ENCODE data around the gene LAP3.
"Not testable (repeated sequence)": the region's sequence is repeated elsewhere in the genome, so short reads cannot be mapped to it uniquely, and the experiment has no call there.

LAP3 gene

DNA sequence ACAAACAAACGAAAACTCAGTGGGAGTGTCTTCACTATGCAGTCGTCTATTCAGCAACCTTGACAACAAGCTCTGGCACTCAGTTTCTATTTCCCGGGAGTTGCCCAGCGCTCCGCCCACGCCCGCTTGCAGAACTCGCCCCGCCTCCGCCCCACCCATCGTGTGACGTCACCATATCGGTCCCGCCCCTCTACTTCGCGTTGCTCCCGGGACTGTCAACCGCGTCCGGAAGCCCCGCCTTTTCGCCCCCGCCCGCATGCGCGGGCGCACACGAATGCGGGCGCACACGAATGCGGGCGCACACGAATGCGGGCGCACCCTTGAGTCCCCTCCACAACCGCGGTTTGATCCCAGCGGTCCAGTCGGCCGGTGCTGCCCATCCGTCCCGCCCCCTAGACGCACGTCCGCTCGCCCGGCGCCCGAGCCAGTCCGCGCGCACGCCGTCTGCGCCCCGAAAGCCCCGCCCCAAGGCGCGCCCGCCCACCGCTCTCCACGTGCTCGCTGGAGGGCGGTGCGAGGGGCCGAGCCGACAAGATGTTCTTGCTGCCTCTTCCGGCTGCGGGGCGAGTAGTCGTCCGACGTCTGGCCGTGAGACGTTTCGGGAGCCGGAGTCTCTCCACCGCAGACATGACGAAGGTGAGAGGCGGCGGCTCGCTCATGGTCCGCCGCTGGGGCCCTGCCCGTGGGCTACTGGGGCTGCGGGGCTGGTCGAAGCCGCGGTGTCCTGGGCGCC, at the start of gene LAP3:
Gene LAP3 (plus strand): TSS at position 267 of the 733 bp plus-strand sequence. CDS start 268 bp downstream, at position 535.
- DNase-seq (ENCODE audit: low read depth): peak; percentile 98

- no peak for DNase-seq (ENCODE audit: low read depth)
These were observed 48.3 kb upstream of the LAP3 start for GRCh38 chr4:17528551-17529165.

GRCh38 chr4:17531538-17532285, 45.3 kb upstream of the LAP3 start:
- DNase-seq (ENCODE audit: low read depth): no peak

DNA sequence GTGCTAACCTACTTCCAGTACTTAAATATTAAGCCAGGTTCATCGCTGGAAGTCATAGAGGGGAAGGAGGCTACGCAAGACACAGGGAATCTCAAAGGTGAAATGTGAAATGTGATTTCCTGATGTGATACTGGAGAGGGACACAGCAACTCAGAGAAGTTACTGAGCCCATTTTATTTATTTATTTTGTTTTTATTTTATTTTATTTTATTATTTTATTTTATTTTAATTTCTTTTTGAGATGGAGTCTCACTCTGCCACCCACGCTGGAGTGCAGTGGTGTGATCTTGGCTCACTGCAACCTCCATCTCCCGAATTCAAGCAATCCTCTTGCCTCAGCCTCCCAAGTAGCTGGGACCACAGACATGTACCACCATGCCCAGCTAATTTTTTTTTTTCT, 42.3 kb upstream of the LAP3 start:
- no peak for DNase-seq (ENCODE audit: low read depth)

DNA sequence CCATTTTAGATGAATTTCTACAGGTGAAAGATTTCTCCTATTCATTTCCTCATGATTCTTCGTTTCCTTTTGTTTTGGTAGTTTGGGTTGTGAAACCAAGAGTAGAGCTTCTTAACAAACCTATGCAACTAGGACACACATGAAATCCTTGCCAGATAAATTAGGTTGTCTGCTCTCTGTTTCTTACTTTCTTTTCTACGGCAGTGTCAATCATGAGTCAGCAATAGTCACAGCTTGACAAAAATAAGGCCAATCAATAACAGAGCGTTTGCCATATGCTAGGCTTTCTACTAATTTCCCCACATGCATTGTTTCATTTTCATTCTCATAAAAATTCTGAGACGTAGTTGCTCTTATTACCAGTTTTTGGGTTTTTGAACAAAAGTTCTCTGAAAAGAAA, 41.8 kb upstream of the LAP3 start:
- DNase-seq (ENCODE audit: low read depth): no peak

DNA sequence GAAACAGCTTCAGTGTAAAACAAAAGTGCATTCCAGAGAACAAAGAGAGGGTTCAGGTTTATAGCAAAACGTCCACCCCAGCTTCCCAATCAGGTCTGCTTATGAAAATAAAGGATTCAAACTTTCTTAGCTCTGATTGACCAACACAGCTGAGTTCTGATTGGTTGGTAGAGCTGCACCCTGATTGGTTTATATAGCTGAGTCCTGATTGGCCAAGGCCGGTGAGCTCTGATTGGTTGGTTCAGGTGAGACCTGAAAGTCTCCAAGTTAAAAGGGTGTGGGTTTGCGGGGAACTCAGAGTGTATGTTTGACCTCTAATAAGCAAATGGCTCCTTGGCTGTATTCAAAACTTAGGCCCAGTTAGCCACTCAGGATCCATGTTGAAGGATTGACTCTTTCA, 41.1 kb upstream of the LAP3 start:
- no peak for DNase-seq (ENCODE audit: low read depth)

DNA sequence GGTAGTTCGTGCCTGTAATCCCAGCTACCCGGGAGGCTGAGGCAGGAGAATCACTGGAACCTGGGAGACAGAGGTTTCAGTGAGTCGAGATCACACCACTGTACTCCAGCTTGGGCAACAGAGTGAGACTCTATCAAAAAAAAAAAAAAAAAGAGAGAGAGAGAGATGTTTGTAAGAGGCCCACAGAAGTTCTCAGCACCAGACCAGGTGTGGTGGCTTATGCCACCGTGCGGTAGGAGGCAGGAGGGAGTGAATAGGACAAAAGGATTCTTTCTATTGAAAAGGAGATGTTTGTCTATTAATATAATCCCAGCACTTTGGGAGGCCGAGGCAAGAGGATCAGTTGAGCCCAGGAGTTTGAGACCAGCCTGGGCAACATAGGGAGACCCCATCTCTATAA, 39.9 kb upstream of the LAP3 start:
- DNase-seq (ENCODE audit: low read depth): not testable (repeated sequence)

GRCh38 chr4:17544205-17544604, 32.8 kb upstream of the LAP3 start:
- no peak for DNase-seq (ENCODE audit: low read depth)

GRCh38 chr4:17544831-17545234, 32.2 kb upstream of the LAP3 start:
- no peak for DNase-seq (ENCODE audit: low read depth)

DNA sequence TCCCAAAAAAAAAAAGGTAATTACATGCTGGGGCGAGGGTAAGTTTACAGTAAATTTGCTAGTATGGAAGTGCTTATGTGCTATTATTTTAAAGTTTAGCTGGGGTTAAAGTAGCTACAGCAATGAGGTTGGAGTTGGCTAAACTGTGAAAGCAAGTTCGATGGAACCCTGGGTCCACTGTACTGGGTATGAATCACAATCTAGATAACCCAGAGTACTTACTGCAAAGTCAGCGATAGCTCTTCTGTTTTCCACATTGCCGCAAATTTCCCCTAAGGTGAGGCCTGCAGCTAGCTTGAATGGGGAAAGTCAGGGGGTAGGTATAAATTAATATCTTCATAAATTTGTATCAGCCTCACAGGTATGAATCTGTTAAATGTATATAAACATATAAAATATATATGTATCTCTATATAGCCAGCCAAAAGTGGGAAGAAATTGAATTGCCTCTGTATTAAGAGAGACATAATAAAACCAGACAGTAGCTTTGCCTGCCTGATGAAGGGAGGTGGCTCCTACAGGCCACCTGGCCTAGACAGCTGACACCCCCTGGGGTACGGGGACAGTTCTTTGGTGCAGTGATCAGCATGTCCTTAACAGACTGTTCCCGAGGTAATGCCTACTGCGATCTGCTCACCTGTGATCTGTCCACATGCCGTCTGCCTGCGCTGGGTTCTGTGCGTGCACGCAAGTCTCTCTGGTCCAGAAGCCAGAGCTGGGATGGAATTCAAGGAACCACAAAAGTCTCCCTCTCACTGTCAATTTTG, 31.4 kb upstream of the LAP3 start:
- DNase-seq (ENCODE audit: low read depth): no peak

- DNase-seq (ENCODE audit: low read depth): no peak
These were observed 30.8 kb upstream of the LAP3 start for GRCh38 chr4:17546222-17546621.

GRCh38 chr4:17546678-17547077, 30.3 kb upstream of the LAP3 start:
- no peak for DNase-seq (ENCODE audit: low read depth)

DNA sequence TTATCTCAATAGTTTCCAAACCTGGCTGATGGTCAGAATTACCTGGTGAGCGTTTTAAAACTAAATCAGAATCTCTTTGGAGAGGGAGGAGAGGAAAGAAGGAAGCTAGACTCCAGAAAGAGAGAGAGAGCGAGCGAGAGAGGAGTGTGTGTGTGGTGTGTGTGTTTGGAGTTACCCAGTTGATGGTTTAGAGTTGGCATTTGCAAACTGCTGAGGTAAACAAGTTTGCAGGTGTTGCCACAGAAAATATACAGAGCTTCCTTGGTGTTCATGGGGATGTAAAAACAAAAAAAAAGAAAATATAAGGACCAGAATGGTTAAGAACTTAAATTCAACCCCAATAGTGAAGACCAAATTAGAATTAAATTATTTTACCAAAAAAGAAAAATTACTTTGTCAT, 26.4 kb upstream of the LAP3 start:
- DNase-seq (ENCODE audit: low read depth): no peak

GRCh38 chr4:17552427-17552826, 24.6 kb upstream of the LAP3 start:
- no peak for DNase-seq (ENCODE audit: low read depth)

GRCh38 chr4:17554568-17554967, 22.4 kb upstream of the LAP3 start:
- no peak for DNase-seq (ENCODE audit: low read depth)

DNA sequence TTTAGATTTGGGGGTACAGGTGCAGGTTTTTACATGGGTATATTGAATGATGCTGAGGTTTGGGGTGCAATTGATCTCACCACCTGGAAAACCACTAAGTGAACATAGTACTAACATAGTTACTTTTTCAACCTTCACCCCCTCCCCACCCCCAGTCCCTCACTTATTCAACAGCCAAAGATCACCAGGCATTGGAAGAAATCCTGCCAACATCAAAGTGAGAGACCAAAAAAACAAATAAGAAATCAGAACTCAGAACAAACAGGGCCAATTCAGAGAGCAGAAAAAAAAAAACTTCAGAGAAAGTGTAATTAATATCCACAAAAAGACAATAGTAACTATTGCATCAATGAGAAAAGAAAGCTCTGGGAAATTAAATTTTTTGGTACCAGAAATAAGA, 20.5 kb upstream of the LAP3 start:
- no peak for DNase-seq (ENCODE audit: low read depth)

DNA sequence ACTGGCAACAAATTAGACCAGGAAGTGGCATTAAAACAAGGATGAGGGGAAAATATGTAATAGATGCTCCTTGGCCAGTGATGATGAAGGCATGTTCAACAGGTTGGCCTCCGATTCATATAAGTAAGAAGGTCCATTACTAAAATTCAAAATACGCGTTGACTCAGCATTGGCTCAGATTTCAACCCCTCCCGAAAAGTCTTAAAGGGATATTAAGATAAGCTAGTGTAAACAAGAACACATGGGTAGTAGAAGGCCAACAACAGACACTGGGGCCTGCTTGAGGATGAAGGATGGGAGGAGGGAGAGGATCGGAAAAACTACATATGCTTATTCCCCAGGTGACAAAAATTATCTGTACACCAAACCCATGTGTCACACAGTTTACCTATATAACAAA, 19.1 kb upstream of the LAP3 start:
- no peak for DNase-seq (ENCODE audit: low read depth)

GRCh38 chr4:17558941-17559708, 17.9 kb upstream of the LAP3 start:
- DNase-seq (ENCODE audit: low read depth): no peak

GRCh38 chr4:17559709-17560048, 17.3 kb upstream of the LAP3 start:
- DNase-seq (ENCODE audit: low read depth): no peak

DNA sequence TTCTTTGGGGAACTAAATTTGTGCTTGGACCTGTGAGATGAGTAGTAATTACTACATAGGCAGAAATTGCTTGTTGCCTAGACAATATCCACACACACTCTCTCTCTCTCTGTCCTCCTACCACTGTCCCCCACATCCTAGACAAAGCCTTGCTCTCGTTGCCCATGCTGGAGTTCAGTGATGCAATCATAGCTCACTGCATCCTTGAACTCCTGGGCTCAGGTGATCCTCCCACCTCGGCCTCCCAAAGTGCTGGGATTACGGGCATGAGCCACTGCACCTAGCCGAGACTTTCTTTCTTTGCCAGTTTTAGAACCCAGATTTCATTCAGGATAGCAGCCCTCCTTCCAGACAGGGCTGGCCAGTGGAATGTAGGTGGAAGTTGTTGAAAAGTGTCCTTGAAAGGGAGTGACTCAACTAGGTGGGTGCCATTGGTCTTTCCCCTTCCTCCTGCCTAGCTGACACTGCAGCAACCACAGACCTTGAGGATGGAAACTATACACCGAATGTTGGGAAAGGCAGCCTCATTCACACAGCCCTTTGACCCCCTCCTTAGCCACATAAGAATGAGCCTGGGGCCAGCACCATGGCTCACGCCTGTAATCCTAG, 16.8 kb upstream of the LAP3 start:
- DNase-seq (ENCODE audit: low read depth): no peak

DNA sequence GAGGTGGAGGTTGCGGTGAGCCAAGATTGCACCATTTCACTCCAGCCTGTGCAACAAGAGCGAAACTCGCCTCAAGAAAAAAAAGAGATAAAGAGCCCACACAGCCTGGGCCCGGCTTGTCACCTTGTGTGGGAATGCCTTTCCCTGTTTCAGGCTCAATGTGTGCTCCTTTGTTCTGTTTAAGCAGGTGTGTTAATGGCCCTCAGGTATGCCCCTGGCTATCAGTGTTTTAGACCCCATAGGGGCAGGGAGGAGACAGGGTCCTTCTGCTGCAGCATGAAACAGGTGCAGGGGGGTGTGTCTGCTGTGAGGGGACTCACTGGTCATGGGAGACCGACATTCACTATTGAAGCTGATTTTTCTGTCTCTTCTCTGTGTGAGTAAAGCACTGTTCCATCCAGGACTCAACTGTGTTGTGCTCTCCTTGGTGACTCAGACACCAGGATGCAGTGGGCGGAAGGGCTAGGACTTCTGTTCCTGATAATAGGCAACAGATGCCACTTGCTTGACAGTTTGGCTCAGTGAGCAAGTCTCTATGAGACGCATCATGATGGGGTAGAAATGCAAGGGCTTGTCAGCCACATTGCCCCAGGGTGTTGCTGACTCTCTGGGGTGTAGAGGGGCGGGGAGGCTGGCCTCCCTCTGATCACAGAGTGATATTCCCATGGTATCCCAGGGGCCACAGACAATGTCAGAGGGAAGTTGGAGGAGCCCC, 15.6 kb upstream of the LAP3 start:
- DNase-seq (ENCODE audit: low read depth): no peak
